Panc1 (cell line): ENCODE results near the gene KCNAB1.

ENCODE experiments used
- CTCF ChIP-seq: fragments of 450-650 bp; IDR thresholded peaks from 2 replicates; pipeline ENCODE4 v1.5.1; 2017; ENCODE audit warnings: mild to moderate bottlenecking
- REST ChIP-seq, 2 experiments: IDR thresholded peaks; 2 replicates each; pipeline ENCODE4 v1.6.1; 2011 to 2012; ENCODE audit warnings: low read depth in 2 of 2, control low read depth in 1 of 2, low read length in 1 of 2, mild to moderate bottlenecking in 1 of 2, moderate library complexity in 1 of 2; ENCODE audit not compliant: insufficient read depth in 1 of 2
- SIN3A ChIP-seq: IDR thresholded peaks from 2 replicates; pipeline ENCODE4 v1.6.1; 2012; ENCODE audit warnings: low read depth, mild to moderate bottlenecking, low read length, moderate library complexity, borderline replicate concordance; ENCODE audit not compliant: insufficient read depth
- TCF7L2 ChIP-seq: IDR thresholded peaks from 2 replicates; pipeline ENCODE4 v1.6.1; 2011; ENCODE audit warnings: mild to moderate bottlenecking, low read depth, low read length, inconsistent platforms

- TF ChIP-seq TCF7L2 (no peak), CTCF (no peak), SIN3A (no peak), REST (IDR thresholded peaks at IDR 0.05; ENCODE audit: insufficient read depth in 1 of 2, low read depth in 2 of 2, low read length in 1 of 2) (no peak)
These were observed 230.4 kb downstream of the KCNAB1 start for GRCh38 chr3:156350781-156351180.
